K562 (cell line): Measurements from ENCODE around the gene CYSRT1. TPM values are rescaled to one million over a fixed set of nuclear protein-coding genes. Genes with fewer than 3 reads are reported as not detected.
A peak's percentile ranks its signal among the peaks of the same experiment; 100 is the strongest.

ENCODE experiments used
- DPF2 ChIP-seq: fragments of 450-650 bp; IDR thresholded peaks from 2 replicates; pipeline ENCODE4 v1.6.1; 2016
- POLR2A ChIP-seq: fragments of 450-650 bp; conservative IDR thresholded peaks from 2 replicates; pipeline ENCODE4 v1.6.1; 2016
- RCOR1 ChIP-seq, 2 experiments: IDR thresholded peaks; 2 replicates each; pipeline ENCODE4 v1.6.1; 2012; ENCODE audit warnings: low read depth in 2 of 2, low read length in 2 of 2, borderline replicate concordance in 1 of 2, improper control_type of control experiment in 1 of 2
- TEAD4 ChIP-seq, 2 experiments: sonication (generic) in 1 of 2; formaldehyde crosslinking in 1 of 2; IDR thresholded peaks; 2 replicates each; pipeline versions ENCODE4 v1.6.1 to v1.8.0; 2012 to 2022; ENCODE audit warnings: borderline replicate concordance in 1 of 2, inconsistent platforms in 1 of 2, low read length in 1 of 2, mild to moderate bottlenecking in 1 of 2, missing genetic modification reagents in 1 of 2
- ZNF253 ChIP-seq: fragments of 250-450 bp; sonication (Bioruptor Pico); conservative IDR thresholded peaks from 2 replicates; pipeline ENCODE4 v1.6.1; 2021; ENCODE audit warnings: mild to moderate bottlenecking
- polyA plus RNA-seq, 8 experiments: library from polyadenylated mRNA; depleted of rRNA in 4 of 8; stranded (reverse) in 5 of 8; unstranded in 3 of 8; fragments of >200 nt; fragmentation: Nextera tagmentation in 2 of 8; fragmentation: Illumina TruSeq in 1 of 8; extraction: Ambion mirVana in 2 of 8; extraction: Trizol in 1 of 8; gene quantifications; 2 replicates each; pipeline versions ENCODE4 v1.2.1 to v1.2.3, GENCODE V29; 2011 to 2014; ENCODE audit warnings: inconsistent platforms in 1 of 8, missing spikeins in 1 of 8
- total RNA-seq, 7 experiments: library from RNA; depleted of rRNA in 6 of 7; stranded (reverse); fragments of >200 nt in 6 of 7; fragmentation: Illumina TruSeq in 2 of 7; extraction: Trizol in 2 of 7; gene quantifications; 2 replicates each; pipeline versions ENCODE4 v1.2.1 to v1.2.3, GENCODE V29; 2011 to 2021; ENCODE audit warnings: low replicate concordance in 1 of 7
- TF ChIP-seq, protein P1 (sequence below): fragments of 250-450 bp; sonication (Bioruptor Pico); IDR thresholded peaks from 2 replicates; pipeline ENCODE4 v1.4.0; 2020; ENCODE audit warnings: mild to moderate bottlenecking
- TF ChIP-seq, protein P2 (sequence below): fragments of 200-600 bp; sonication (generic); IDR thresholded peaks from one replicate; pipeline ENCODE4 v1.6.1; 2012; ENCODE audit warnings: mild to moderate bottlenecking, low read depth, low read length, inconsistent platforms
- TF ChIP-seq, protein P3 (sequence below): sonication (generic); formaldehyde crosslinking; IDR thresholded peaks from 2 replicates; pipeline ENCODE4 v1.8.1; 2022; ENCODE audit warnings: missing genetic modification reagents
- TF ChIP-seq, protein P4 (sequence below): fragments of 450-650 bp; IDR thresholded peaks from 2 replicates; pipeline ENCODE4 v1.7.1; 2018; ENCODE audit warnings: mild to moderate bottlenecking, low read depth; ENCODE audit not compliant: partially characterized antibody

Gene CYSRT1
- total and polyA plus RNA-seq, 9 of the 15 experiments (the other 6 are each of a cell fraction or from before 2014, with no cell fraction given): 0.04 to 1.4 (median 0.42) TPM; not detected in 3

DNA sequence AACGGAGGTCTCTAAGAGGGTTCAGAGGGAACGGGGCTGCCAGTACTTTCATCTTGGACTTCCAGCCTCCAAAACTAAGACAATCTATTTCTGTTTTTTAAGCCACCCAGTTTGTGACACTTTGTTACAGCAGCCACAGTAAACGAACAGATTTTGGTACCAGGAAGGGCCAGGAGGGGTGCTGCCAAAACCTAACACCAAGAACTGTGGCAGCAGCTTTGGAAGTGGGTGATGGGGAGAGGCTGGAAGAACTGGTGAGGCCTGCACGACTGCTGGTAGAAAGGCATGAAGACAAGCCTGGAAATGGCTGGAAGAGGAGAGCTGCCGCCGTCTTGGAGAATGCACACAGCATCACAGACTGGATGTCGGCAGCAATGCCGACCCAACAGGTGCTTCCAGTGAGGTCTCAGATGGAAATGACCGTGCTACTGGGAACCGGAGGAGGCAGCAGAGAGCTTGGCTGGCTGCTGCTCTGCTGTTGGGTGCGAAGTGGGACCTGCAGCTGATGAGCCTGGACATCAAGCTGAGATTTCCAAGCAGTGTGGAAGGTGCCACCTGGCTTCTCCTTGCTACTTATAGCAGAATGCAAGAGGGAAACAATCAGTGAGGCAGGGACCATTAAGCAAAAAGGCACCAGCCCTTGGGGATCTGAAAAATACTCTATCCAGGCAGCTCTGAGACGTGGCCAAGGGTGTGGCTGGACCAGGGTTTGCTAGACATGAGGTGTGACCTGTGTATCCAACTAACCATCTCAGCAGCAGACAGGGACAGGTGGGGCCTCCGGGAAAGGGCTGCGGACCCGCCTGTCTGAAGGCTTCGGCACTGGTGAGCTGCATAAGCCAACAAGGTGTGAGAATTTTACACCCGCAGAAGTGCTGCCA, 48.4 kb upstream of the CYSRT1 start (continued):
- TF ChIP-seq, protein P1, sequence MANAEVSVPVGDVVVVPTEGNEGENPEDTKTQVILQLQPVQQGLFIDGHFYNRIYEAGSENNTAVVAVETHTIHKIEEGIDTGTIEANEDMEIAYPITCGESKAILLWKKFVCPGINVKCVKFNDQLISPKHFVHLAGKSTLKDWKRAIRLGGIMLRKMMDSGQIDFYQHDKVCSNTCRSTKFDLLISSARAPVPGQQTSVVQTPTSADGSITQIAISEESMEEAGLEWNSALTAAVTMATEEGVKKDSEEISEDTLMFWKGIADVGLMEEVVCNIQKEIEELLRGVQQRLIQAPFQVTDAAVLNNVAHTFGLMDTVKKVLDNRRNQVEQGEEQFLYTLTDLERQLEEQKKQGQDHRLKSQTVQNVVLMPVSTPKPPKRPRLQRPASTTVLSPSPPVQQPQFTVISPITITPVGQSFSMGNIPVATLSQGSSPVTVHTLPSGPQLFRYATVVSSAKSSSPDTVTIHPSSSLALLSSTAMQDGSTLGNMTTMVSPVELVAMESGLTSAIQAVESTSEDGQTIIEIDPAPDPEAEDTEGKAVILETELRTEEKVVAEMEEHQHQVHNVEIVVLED (CRISPR knock-in tag): no peak
- TF ChIP-seq, protein P2, sequence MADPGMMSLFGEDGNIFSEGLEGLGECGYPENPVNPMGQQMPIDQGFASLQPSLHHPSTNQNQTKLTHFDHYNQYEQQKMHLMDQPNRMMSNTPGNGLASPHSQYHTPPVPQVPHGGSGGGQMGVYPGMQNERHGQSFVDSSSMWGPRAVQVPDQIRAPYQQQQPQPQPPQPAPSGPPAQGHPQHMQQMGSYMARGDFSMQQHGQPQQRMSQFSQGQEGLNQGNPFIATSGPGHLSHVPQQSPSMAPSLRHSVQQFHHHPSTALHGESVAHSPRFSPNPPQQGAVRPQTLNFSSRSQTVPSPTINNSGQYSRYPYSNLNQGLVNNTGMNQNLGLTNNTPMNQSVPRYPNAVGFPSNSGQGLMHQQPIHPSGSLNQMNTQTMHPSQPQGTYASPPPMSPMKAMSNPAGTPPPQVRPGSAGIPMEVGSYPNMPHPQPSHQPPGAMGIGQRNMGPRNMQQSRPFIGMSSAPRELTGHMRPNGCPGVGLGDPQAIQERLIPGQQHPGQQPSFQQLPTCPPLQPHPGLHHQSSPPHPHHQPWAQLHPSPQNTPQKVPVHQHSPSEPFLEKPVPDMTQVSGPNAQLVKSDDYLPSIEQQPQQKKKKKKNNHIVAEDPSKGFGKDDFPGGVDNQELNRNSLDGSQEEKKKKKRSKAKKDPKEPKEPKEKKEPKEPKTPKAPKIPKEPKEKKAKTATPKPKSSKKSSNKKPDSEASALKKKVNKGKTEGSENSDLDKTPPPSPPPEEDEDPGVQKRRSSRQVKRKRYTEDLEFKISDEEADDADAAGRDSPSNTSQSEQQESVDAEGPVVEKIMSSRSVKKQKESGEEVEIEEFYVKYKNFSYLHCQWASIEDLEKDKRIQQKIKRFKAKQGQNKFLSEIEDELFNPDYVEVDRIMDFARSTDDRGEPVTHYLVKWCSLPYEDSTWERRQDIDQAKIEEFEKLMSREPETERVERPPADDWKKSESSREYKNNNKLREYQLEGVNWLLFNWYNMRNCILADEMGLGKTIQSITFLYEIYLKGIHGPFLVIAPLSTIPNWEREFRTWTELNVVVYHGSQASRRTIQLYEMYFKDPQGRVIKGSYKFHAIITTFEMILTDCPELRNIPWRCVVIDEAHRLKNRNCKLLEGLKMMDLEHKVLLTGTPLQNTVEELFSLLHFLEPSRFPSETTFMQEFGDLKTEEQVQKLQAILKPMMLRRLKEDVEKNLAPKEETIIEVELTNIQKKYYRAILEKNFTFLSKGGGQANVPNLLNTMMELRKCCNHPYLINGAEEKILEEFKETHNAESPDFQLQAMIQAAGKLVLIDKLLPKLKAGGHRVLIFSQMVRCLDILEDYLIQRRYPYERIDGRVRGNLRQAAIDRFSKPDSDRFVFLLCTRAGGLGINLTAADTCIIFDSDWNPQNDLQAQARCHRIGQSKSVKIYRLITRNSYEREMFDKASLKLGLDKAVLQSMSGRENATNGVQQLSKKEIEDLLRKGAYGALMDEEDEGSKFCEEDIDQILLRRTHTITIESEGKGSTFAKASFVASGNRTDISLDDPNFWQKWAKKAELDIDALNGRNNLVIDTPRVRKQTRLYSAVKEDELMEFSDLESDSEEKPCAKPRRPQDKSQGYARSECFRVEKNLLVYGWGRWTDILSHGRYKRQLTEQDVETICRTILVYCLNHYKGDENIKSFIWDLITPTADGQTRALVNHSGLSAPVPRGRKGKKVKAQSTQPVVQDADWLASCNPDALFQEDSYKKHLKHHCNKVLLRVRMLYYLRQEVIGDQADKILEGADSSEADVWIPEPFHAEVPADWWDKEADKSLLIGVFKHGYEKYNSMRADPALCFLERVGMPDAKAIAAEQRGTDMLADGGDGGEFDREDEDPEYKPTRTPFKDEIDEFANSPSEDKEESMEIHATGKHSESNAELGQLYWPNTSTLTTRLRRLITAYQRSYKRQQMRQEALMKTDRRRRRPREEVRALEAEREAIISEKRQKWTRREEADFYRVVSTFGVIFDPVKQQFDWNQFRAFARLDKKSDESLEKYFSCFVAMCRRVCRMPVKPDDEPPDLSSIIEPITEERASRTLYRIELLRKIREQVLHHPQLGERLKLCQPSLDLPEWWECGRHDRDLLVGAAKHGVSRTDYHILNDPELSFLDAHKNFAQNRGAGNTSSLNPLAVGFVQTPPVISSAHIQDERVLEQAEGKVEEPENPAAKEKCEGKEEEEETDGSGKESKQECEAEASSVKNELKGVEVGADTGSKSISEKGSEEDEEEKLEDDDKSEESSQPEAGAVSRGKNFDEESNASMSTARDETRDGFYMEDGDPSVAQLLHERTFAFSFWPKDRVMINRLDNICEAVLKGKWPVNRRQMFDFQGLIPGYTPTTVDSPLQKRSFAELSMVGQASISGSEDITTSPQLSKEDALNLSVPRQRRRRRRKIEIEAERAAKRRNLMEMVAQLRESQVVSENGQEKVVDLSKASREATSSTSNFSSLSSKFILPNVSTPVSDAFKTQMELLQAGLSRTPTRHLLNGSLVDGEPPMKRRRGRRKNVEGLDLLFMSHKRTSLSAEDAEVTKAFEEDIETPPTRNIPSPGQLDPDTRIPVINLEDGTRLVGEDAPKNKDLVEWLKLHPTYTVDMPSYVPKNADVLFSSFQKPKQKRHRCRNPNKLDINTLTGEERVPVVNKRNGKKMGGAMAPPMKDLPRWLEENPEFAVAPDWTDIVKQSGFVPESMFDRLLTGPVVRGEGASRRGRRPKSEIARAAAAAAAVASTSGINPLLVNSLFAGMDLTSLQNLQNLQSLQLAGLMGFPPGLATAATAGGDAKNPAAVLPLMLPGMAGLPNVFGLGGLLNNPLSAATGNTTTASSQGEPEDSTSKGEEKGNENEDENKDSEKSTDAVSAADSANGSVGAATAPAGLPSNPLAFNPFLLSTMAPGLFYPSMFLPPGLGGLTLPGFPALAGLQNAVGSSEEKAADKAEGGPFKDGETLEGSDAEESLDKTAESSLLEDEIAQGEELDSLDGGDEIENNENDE: no peak
- TF ChIP-seq TEAD4 (IDR thresholded peaks at IDR 0.05; ENCODE audit: low read length): 0 out of 2 replicates have a peak, but pooled peaks have one; percentile 7
- no peak for TF ChIP-seq TEAD4 (CRISPR knock-in tag; IDR thresholded peaks at IDR 0.05; ENCODE audit: borderline replicate concordance)
- TF ChIP-seq DPF2: no peak
- TF ChIP-seq, protein P3, sequence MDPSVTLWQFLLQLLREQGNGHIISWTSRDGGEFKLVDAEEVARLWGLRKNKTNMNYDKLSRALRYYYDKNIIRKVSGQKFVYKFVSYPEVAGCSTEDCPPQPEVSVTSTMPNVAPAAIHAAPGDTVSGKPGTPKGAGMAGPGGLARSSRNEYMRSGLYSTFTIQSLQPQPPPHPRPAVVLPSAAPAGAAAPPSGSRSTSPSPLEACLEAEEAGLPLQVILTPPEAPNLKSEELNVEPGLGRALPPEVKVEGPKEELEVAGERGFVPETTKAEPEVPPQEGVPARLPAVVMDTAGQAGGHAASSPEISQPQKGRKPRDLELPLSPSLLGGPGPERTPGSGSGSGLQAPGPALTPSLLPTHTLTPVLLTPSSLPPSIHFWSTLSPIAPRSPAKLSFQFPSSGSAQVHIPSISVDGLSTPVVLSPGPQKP (CRISPR knock-in tag): no peak
- no peak for TF ChIP-seq ZNF253 (CRISPR knock-in tag)
- no peak for TF ChIP-seq POLR2A
- TF ChIP-seq, protein P4, sequence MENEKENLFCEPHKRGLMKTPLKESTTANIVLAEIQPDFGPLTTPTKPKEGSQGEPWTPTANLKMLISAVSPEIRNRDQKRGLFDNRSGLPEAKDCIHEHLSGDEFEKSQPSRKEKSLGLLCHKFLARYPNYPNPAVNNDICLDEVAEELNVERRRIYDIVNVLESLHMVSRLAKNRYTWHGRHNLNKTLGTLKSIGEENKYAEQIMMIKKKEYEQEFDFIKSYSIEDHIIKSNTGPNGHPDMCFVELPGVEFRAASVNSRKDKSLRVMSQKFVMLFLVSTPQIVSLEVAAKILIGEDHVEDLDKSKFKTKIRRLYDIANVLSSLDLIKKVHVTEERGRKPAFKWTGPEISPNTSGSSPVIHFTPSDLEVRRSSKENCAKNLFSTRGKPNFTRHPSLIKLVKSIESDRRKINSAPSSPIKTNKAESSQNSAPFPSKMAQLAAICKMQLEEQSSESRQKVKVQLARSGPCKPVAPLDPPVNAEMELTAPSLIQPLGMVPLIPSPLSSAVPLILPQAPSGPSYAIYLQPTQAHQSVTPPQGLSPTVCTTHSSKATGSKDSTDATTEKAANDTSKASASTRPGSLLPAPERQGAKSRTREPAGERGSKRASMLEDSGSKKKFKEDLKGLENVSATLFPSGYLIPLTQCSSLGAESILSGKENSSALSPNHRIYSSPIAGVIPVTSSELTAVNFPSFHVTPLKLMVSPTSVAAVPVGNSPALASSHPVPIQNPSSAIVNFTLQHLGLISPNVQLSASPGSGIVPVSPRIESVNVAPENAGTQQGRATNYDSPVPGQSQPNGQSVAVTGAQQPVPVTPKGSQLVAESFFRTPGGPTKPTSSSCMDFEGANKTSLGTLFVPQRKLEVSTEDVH: peak; percentile 23
- peak in 1 of 2 experiments; percentile 49; a peak in 1 of 4 replicates for TF ChIP-seq RCOR1 (IDR thresholded peaks at IDR 0.05; ENCODE audit: borderline replicate concordance in 1 of 2, low read depth in 2 of 2, low read length in 2 of 2)
